Keratinocyte (primary cell): ENCODE measurements around the gene RSPH9.

Experiments used
- EZH2 ChIP-seq: IDR thresholded peaks from one replicate; pipeline ENCODE4 v1.6.1; 2012; ENCODE audit warnings: inconsistent platforms, mild to moderate bottlenecking, low read length, moderate library complexity
- TF ChIP-seq, protein P1 (sequence below), 3 experiments: IDR thresholded peaks in 1 of 3; conservative IDR thresholded peaks in 1 of 3; optimal IDR thresholded peaks in 1 of 3; 2 replicates in 2 of 3; 3 replicates in 1 of 3; pipeline versions ENCODE3 to v1.5.1; 2011; ENCODE audit warnings: low read length in 3 of 3, mild to moderate bottlenecking in 3 of 3, moderate library complexity in 2 of 3, control low read depth in 1 of 3, inconsistent platforms in 1 of 3; ENCODE audit not compliant: insufficient read depth in 2 of 3; ENCODE audit errors: extremely low read depth in 1 of 3

- TF ChIP-seq, protein P1, sequence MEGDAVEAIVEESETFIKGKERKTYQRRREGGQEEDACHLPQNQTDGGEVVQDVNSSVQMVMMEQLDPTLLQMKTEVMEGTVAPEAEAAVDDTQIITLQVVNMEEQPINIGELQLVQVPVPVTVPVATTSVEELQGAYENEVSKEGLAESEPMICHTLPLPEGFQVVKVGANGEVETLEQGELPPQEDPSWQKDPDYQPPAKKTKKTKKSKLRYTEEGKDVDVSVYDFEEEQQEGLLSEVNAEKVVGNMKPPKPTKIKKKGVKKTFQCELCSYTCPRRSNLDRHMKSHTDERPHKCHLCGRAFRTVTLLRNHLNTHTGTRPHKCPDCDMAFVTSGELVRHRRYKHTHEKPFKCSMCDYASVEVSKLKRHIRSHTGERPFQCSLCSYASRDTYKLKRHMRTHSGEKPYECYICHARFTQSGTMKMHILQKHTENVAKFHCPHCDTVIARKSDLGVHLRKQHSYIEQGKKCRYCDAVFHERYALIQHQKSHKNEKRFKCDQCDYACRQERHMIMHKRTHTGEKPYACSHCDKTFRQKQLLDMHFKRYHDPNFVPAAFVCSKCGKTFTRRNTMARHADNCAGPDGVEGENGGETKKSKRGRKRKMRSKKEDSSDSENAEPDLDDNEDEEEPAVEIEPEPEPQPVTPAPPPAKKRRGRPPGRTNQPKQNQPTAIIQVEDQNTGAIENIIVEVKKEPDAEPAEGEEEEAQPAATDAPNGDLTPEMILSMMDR (optimal IDR thresholded peaks at IDR 0.05 in 1 of 3, IDR thresholded peaks at IDR 0.05 in 1 of 3, conservative IDR thresholded peaks at IDR 0.05 in 1 of 3; ENCODE audit: extremely low read depth in 1 of 3, insufficient read depth in 2 of 3, low read length in 3 of 3): no peak
- TF ChIP-seq EZH2: no peak
Observed at GRCh38 chr6:43687437-43688347, 42.9 kb downstream of the RSPH9 start, which contains the start of gene MRPS18A.
